ENCODE data around the gene AFF4. TPM values are rescaled to one million over a fixed set of nuclear protein-coding genes. Genes with fewer than 3 reads are reported as not detected.

AFF4 gene
- total and polyA plus RNA-seq, 2 of the 4 experiments (the other 2 are of a cell fraction), result 27.3 to 57.2 TPM

- ATAC-seq (ENCODE audit: low read depth), result no peak
- Histone ChIP-seq H3K79me1 (ENCODE audit: low read depth in 1 of 2, low read length in 2 of 2) (no peaks in the 10 kb centered on the region), H4K8ac (ENCODE audit: low read depth in 2 of 2, low read length in 2 of 2) (peak overlapping the region; percentile 46 to 89; a peak in 3 of 4 replicates), H3K56ac (ENCODE audit: extremely low read depth, insufficient read depth, low read length) (no peak overlapping the region), H3K23ac (ENCODE audit: low read depth, low read length) (peak overlapping the region; percentile 39; the same call in 1 of the 2 replicates), H3K14ac (replicated peaks; ENCODE audit: low read depth, low read length) (peak overlapping the region; percentile 86), H2AK5ac (ENCODE audit: low read depth, low read length) (0 out of 2 replicates have a peak overlapping the region, but pooled peaks have one; percentile 37), H2BK15ac (ENCODE audit: low read depth, low read length) (0 out of 3 replicates have a peak overlapping the region, but pooled peaks have one; percentile 86), H3K4me1 (ENCODE audit: control insufficient read depth, insufficient read depth, low read length) (peaks cover 19% of the 10 kb centered on the region), H3K4me2 (ENCODE audit: low read depth, low read length) (no peak overlapping the region), H3K36me3 (ENCODE audit: control insufficient read depth, insufficient read depth, low read length) (no peaks in the 10 kb centered on the region), H3K4ac (ENCODE audit: low read depth, low read length) (peak overlapping the region; percentile 90; the same call in 1 of the 2 replicates), H3K4me3 (ENCODE audit: insufficient read depth, low read depth, low read length) (no peak overlapping the region), H3K9ac (ENCODE audit: low read depth, low read length) (no peak overlapping the region), H3K9me1 (ENCODE audit: insufficient read depth, low read length) (peaks cover 7% of the 10 kb centered on the region), H4K91ac (ENCODE audit: insufficient read depth, low read depth, low read length) (no peak overlapping the region; the same call in 1 of the 2 replicates), H2BK120ac (ENCODE audit: low read depth, low read length) (peak overlapping the region; percentile 92), H3K27me3 (ENCODE audit: control insufficient read depth, insufficient read depth, low read length) (no peaks in the 10 kb centered on the region), H3K27ac (ENCODE audit: insufficient read depth, low read length) (no peak overlapping the region), H2AFZ (replicated peaks; ENCODE audit: low read length, poor library complexity) (no peak overlapping the region), H3K18ac (ENCODE audit: low read depth, low read length) (peak overlapping the region; percentile 12; the same call in 1 of the 2 replicates), H2BK20ac (ENCODE audit: low read depth, low read length) (0 out of 2 replicates have a peak overlapping the region, but pooled peaks have one; percentile 83), H2BK5ac (ENCODE audit: low read depth, low read length, poor library complexity, severe bottlenecking) (no peak overlapping the region), H4K20me1 (ENCODE audit: insufficient read depth, low read length) (no peaks in the 10 kb centered on the region), H2AK9ac (replicated peaks; ENCODE audit: low read depth, low read length, poor library complexity) (peak overlapping the region; percentile 49), H4K5ac (ENCODE audit: low read depth, low read length) (peak overlapping the region; percentile 50; the same call in 1 of the 2 replicates), H3K9me3 (ENCODE audit: control insufficient read depth, insufficient read depth, low read length) (no peaks in the 10 kb centered on the region)
- ChIA-PET POLR2A (ENCODE audit: unreplicated experiment) (no interaction called here), CTCF (no interaction called here)
- no TSS peak for BruUV-seq (replicated peaks)
- dilution Hi-C loops (cut with HindIII; ENCODE audit: low sequenced_read_pairs, unreplicated experiment) (no loop called here), intact Hi-C loops (cut with micrococcal nuclease) (no loop called here), in situ Hi-C loops (cut with MboI; ENCODE audit: low sequenced_read_pairs) (no loop called here)
- no peak for DNase-seq
- no CpG with 5 or more reads among the region's 1 CpG for WGBS, 2 experiments (ENCODE audit: extremely low coverage in 2 of 2, insufficient read length in 1 of 2)
- TF ChIP-seq ELK1 (IDR thresholded peaks at IDR 0.05; ENCODE audit: borderline replicate concordance, low read depth, low read length) (no peak), MAZ (IDR thresholded peaks at IDR 0.05; ENCODE audit: borderline replicate concordance, low read depth, low read length) (no peak), RFX5 (IDR thresholded peaks at IDR 0.05; ENCODE audit: low read depth, low read length) (no peak), FOS (IDR thresholded peaks at IDR 0.05; ENCODE audit: low read depth, low read length) (no peak), RCOR1 (IDR thresholded peaks at IDR 0.05; ENCODE audit: insufficient replicate concordance, low read length) (no peak), NFE2L2 (IDR thresholded peaks at IDR 0.05; ENCODE audit: low read depth, low read length) (no peak)
Observed at GRCh38 chr5:132840896-132841295, 122.5 kb downstream of the AFF4 start.
